Ishikawa (cell line): ENCODE results near the gene GNB1L.

Source experiments
- CEBPB ChIP-seq: IDR thresholded peaks from 2 replicates; pipeline ENCODE4 v1.6.1; 2012
- CREB1 ChIP-seq: IDR thresholded peaks from 2 replicates; pipeline ENCODE4 v1.6.1; 2012; ENCODE audit warnings: low read depth
- EGR1 ChIP-seq: IDR thresholded peaks from 2 replicates; pipeline ENCODE4 v1.6.1; 2012
- EP300 ChIP-seq: IDR thresholded peaks from 2 replicates; pipeline ENCODE4 v1.6.1; 2012; ENCODE audit warnings: borderline replicate concordance
- FOXM1 ChIP-seq: IDR thresholded peaks from 2 replicates; pipeline ENCODE4 v1.6.1; 2012; ENCODE audit warnings: low read depth, borderline replicate concordance
- MAX ChIP-seq: IDR thresholded peaks from 2 replicates; pipeline ENCODE4 v1.6.1; 2012
- RAD21 ChIP-seq: IDR thresholded peaks from 2 replicates; pipeline ENCODE4 v1.6.1; 2012; ENCODE audit warnings: low read depth
- REST ChIP-seq: IDR thresholded peaks from 2 replicates; pipeline ENCODE4 v1.6.1; 2012; ENCODE audit warnings: low read depth, mild to moderate bottlenecking
- TAF1 ChIP-seq: IDR thresholded peaks from 2 replicates; pipeline ENCODE4 v1.6.1; 2012; ENCODE audit warnings: low read depth, mild to moderate bottlenecking
- TEAD4 ChIP-seq: IDR thresholded peaks from 2 replicates; pipeline ENCODE4 v1.6.1; 2012
- USF1 ChIP-seq: IDR thresholded peaks from 2 replicates; pipeline ENCODE4 v1.6.1; 2012
- YY1 ChIP-seq: IDR thresholded peaks from 2 replicates; pipeline ENCODE4 v1.6.1; 2012; ENCODE audit warnings: low read depth

GRCh38 chr22:19741053-19741452 lies 113.6 kb downstream of the GNB1L start:
- TF ChIP-seq CREB1: no peak
- TF ChIP-seq CEBPB: no peak
- no peak for TF ChIP-seq EP300
- no peak for TF ChIP-seq YY1
- TF ChIP-seq RAD21: no peak
- TF ChIP-seq EGR1: no peak
- no peak for TF ChIP-seq MAX
- TF ChIP-seq FOXM1: no peak
- no peak for TF ChIP-seq TAF1
- no peak for TF ChIP-seq REST
- TF ChIP-seq TEAD4: no peak
- TF ChIP-seq USF1: no peak
